ENCODE measurements around the gene SLC36A1. TPM values are rescaled to one million over a fixed set of nuclear protein-coding genes. Genes with fewer than 3 reads are reported as not detected.

SLC36A1 gene
- total RNA-seq, 1 donor from 2014 or later = 3.2 TPM

- DNase-seq (ENCODE audit: low read depth, low spot score) = no peak
Observed at GRCh38 chr5:151531581-151531980, 84.2 kb downstream of the SLC36A1 start.

GRCh38 chr5:151532416-151532815, 85.0 kb downstream of the SLC36A1 start:
- DNase-seq (ENCODE audit: low read depth, low spot score) = no peak

- DNase-seq (ENCODE audit: low read depth, low spot score) = no peak
Observed at GRCh38 chr5:151534350-151534749, 86.9 kb downstream of the SLC36A1 start.

GRCh38 chr5:151537044-151537443, 89.6 kb downstream of the SLC36A1 start:
- no peak for DNase-seq (ENCODE audit: low read depth, low spot score)

GRCh38 chr5:151541571-151541970, 94.2 kb downstream of the SLC36A1 start:
- DNase-seq (ENCODE audit: low read depth, low spot score) = no peak

Other genes starting within 250 kb of the SLC36A1 start
- gene CCDC69, start 223.5 kb upstream of the SLC36A1 start, total RNA-seq = 8.2 and 8.9 TPM in 2 replicates
- gene GM2A, start 194.4 kb upstream of the SLC36A1 start, total RNA-seq = 15.6 and 18.5 TPM in 2 replicates
- gene SLC36A3, start 143.8 kb upstream of the SLC36A1 start, total RNA-seq = not detected in 2 replicates
- not detected in 2 replicates for gene SLC36A2, start 100.0 kb upstream of the SLC36A1 start, total RNA-seq
- gene FAT2, start 143.7 kb downstream of the SLC36A1 start, total RNA-seq = under 0.01 and 0.14 TPM in 2 replicates
- 1,269 and 1,423 TPM in 2 replicates for gene SPARC, start 239.3 kb downstream of the SLC36A1 start, total RNA-seq

All from pulmonary artery endothelial cell (primary cell).